H9 (cell line): ENCODE measurements around the gene RPS16. TPM values are rescaled to one million over a fixed set of nuclear protein-coding genes. Genes with fewer than 3 reads are reported as not detected.
"Not testable (repeated sequence)": the region's sequence is repeated elsewhere in the genome, so short reads cannot be mapped to it uniquely, and the experiment has no call there.

Experiments
- DNase-seq: peaks from one replicate; pipeline ENCODE4 v3.0.0-alpha.2; 2017
- H2AFZ ChIP-seq: one replicate; pipeline ENCODE4 v1.6.1; 2013; ENCODE audit warnings: mild to moderate bottlenecking, low read length, control low read depth, moderate library complexity
- H2AK5ac ChIP-seq: 2 replicates; pipeline ENCODE4 v1.6.1; 2013; ENCODE audit warnings: low read length, control low read depth, mixed read lengths; ENCODE audit not compliant: insufficient read length
- H2BK120ac ChIP-seq: one replicate; pipeline ENCODE4 v1.6.1; 2013; ENCODE audit warnings: low read depth, mild to moderate bottlenecking, low read length, control low read depth, inconsistent platforms; ENCODE audit not compliant: poor library complexity, severe bottlenecking
- H2BK12ac ChIP-seq: 2 replicates; pipeline ENCODE4 v1.6.1; 2013; ENCODE audit warnings: low read length, control low read depth, mixed read lengths, low read depth; ENCODE audit not compliant: insufficient read length
- H2BK15ac ChIP-seq: 2 replicates; pipeline ENCODE4 v1.6.1; 2013; ENCODE audit warnings: low read depth, low read length, control low read depth
- H2BK20ac ChIP-seq: one replicate; pipeline ENCODE4 v1.6.1; 2013; ENCODE audit warnings: low read depth, mild to moderate bottlenecking, low read length, control low read depth, inconsistent platforms; ENCODE audit not compliant: poor library complexity, severe bottlenecking
- H2BK5ac ChIP-seq: 2 replicates; pipeline ENCODE4 v1.6.1; 2013; ENCODE audit warnings: low read length, control low read depth, mixed read lengths; ENCODE audit not compliant: insufficient read length
- H3K14ac ChIP-seq: 2 replicates; pipeline ENCODE4 v1.6.1; 2013; ENCODE audit warnings: low read length, control low read depth; ENCODE audit not compliant: insufficient read depth
- H3K18ac ChIP-seq: 2 replicates; pipeline ENCODE4 v1.6.1; 2013; ENCODE audit warnings: low read depth, mild to moderate bottlenecking, mixed read lengths, low read length, control low read depth; ENCODE audit not compliant: insufficient read length
- H3K23ac ChIP-seq: 2 replicates; pipeline ENCODE4 v1.6.1; 2013; ENCODE audit warnings: low read length, control low read depth, mixed read lengths, low read depth; ENCODE audit not compliant: insufficient read length
- H3K23me2 ChIP-seq: 2 replicates; pipeline ENCODE4 v1.6.1; 2013; ENCODE audit warnings: low read depth, mild to moderate bottlenecking, mixed read lengths, low read length, control low read depth; ENCODE audit not compliant: insufficient read length, poor library complexity, severe bottlenecking
- H3K27ac ChIP-seq: 2 replicates; pipeline ENCODE4 v1.5.1; 2013; ENCODE audit warnings: low read length, control low read depth, mixed read lengths, low read depth; ENCODE audit not compliant: insufficient read length
- H3K27me3 ChIP-seq: 2 replicates; pipeline ENCODE4 v1.6.1; 2013; ENCODE audit warnings: low read length, control low read depth, inconsistent platforms; ENCODE audit not compliant: insufficient read depth
- H3K4ac ChIP-seq: 2 replicates; pipeline ENCODE4 v1.6.1; 2013; ENCODE audit warnings: low read depth, mild to moderate bottlenecking, control low read depth, inconsistent platforms, low read length, moderate library complexity
- H3K4me1 ChIP-seq: 2 replicates; pipeline ENCODE4 v1.6.1; 2013; ENCODE audit warnings: low read length, control low read depth, inconsistent platforms; ENCODE audit not compliant: insufficient read depth
- H3K4me2 ChIP-seq: 2 replicates; pipeline ENCODE4 v1.6.1; 2013; ENCODE audit warnings: low read length, control low read depth, mixed read lengths; ENCODE audit not compliant: insufficient read length, insufficient read depth
- H3K56ac ChIP-seq: 2 replicates; pipeline ENCODE4 v1.6.1; 2013; ENCODE audit warnings: low read depth, mild to moderate bottlenecking, mixed read lengths, low read length, control low read depth; ENCODE audit not compliant: insufficient read length
- H3K79me1 ChIP-seq: 2 replicates; pipeline ENCODE4 v1.6.1; 2013; ENCODE audit warnings: low read depth, mild to moderate bottlenecking, moderate library complexity, low read length, control low read depth, inconsistent platforms; ENCODE audit not compliant: insufficient read depth, poor library complexity, severe bottlenecking
- H3K79me2 ChIP-seq: 2 replicates; pipeline ENCODE4 v1.6.1; 2013; ENCODE audit warnings: low read length, control low read depth, inconsistent platforms; ENCODE audit not compliant: insufficient read depth
- H3K9ac ChIP-seq: 2 replicates; pipeline ENCODE4 v1.6.1; 2013; ENCODE audit warnings: low read length, control low read depth, mixed read lengths; ENCODE audit not compliant: insufficient read length; ENCODE audit errors: extremely low read depth
- H3K9me3 ChIP-seq: one replicate; pipeline ENCODE4 v1.6.1; 2013; ENCODE audit warnings: low read depth, low read length, inconsistent platforms; ENCODE audit not compliant: control insufficient read depth
- H3T11ph ChIP-seq: one replicate; pipeline ENCODE4 v1.6.1; 2013; ENCODE audit warnings: mild to moderate bottlenecking, low read length, control low read depth, inconsistent platforms
- H4K20me1 ChIP-seq: one replicate; pipeline ENCODE4 v1.6.1; 2013; ENCODE audit not compliant: control insufficient read depth, insufficient read length, insufficient read depth
- H4K5ac ChIP-seq: 2 replicates; pipeline ENCODE4 v1.6.1; 2013; ENCODE audit warnings: low read depth, mild to moderate bottlenecking, mixed read lengths, low read length, control low read depth; ENCODE audit not compliant: insufficient read length
- H4K8ac ChIP-seq: replicated peaks from 2 replicates; pipeline ENCODE4 v1.6.1; 2013; ENCODE audit warnings: low read length, control low read depth, mixed read lengths, low read depth; ENCODE audit not compliant: insufficient read length
- H4K91ac ChIP-seq: 2 replicates; pipeline ENCODE4 v1.6.1; 2013; ENCODE audit warnings: low read depth, mild to moderate bottlenecking, moderate library complexity, mixed read lengths, low read length, control low read depth; ENCODE audit not compliant: insufficient read length
- H3K27ac Mint-ChIP-seq, 3 experiments: 2 replicates in 2 of 3; 3 replicates in 1 of 3; pipeline ENCODE4 v1.8.0; 2020 to 2021; ENCODE audit warnings: mixed read lengths in 3 of 3, mild to moderate bottlenecking in 1 of 3, moderate library complexity in 1 of 3
- H3K27me3 Mint-ChIP-seq: 2 replicates; pipeline ENCODE4 v1.8.0; 2021; ENCODE audit warnings: low read depth, mild to moderate bottlenecking, moderate library complexity, mixed read lengths
- H3K36me3 Mint-ChIP-seq, 3 experiments: 2 replicates in 2 of 3; 3 replicates in 1 of 3; pipeline ENCODE4 v1.8.0; 2020 to 2021; ENCODE audit warnings: low read depth in 3 of 3, mixed read lengths in 3 of 3; ENCODE audit not compliant: insufficient read depth in 1 of 3
- H3K4me1 Mint-ChIP-seq, 2 experiments: 2 replicates each; pipeline ENCODE4 v1.8.0; 2020; ENCODE audit warnings: mixed read lengths in 2 of 2
- H3K4me3 Mint-ChIP-seq, 2 experiments: 2 replicates in 1 of 2; 3 replicates in 1 of 2; pipeline ENCODE4 v1.8.0; 2020 to 2021; ENCODE audit warnings: mild to moderate bottlenecking in 2 of 2, mixed read lengths in 2 of 2, moderate library complexity in 1 of 2
- H3K9me3 Mint-ChIP-seq, 2 experiments: 2 replicates in 1 of 2; 3 replicates in 1 of 2; pipeline ENCODE4 v1.8.0; 2020; ENCODE audit warnings: mild to moderate bottlenecking in 2 of 2, mixed read lengths in 2 of 2, moderate library complexity in 1 of 2
- WGBS: extraction: QIAGEN DNeasy Blood & Tissue Kit; methylation state at CpG from one replicate; pipeline ENCODE4 v1.1.7; 2013; ENCODE audit warnings: missing lambda C conversion rate, low lambda C conversion rate, mixed read lengths; ENCODE audit not compliant: insufficient read length; ENCODE audit errors: extremely low coverage; 5-methylcytosine and 5-hydroxymethylcytosine counted together
- total RNA-seq: library from RNA; stranded (reverse); gene quantifications from 2 replicates; pipeline ENCODE4 v1.2.1, GENCODE V29; 2021
- TF ChIP-seq, protein P1 (sequence below): fragments of 200-600 bp; sonication (generic); conservative IDR thresholded peaks from 3 replicates; pipeline ENCODE4 v1.8.0; 2021; ENCODE audit warnings: antibody characterized with exemption, mild to moderate bottlenecking

RPS16 gene
- total RNA-seq, 1 experiment from 2014 or later, result 2,711 TPM

DNA sequence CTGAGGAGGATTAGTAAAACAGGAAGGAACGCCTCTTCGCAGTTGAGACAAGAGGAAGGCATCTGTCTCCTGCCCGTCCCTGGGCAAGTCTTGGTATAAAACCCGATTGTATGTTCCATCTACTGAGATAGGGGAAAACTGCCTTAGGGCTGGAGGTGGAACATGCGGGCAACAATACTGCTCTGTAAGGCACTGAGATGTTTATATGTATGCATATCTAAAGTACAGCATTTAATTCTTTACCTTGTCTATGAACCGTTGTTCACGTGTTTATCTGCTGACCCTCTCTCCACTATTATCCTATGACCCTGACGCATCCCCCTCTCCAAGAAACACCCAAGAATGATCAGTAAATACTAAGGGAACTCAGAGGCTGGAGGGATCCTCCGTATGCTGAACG is 44.2 kb upstream of the RPS16 start:
- Mint-ChIP-seq H3K27me3 (no peaks in the 10 kb centered on the region), H3K4me1 (peaks cover 17 to 21% of the 10 kb centered on the region in 2 experiments), H3K27ac (peak overlapping the region in 2 of 3 experiments; percentile 88 to 95; a peak in 5 of 7 replicates), H3K4me3 (peak overlapping the region; percentile 95 to 97), H3K9me3 (no peaks in the 10 kb centered on the region; a peak in 2 of 5 replicates), H3K36me3 (peaks cover 25 to 55% (median 50%) of the 10 kb centered on the region in 3 experiments; a peak in 6 of 7 replicates)
- no peak for DNase-seq
- Histone ChIP-seq H3K23me2 (peaks cover 10% of the 10 kb centered on the region), H4K91ac (no peak overlapping the region), H2BK20ac (no peak overlapping the region), H2BK5ac (no peak overlapping the region), H3K79me2 (peaks cover 12% of the 10 kb centered on the region), H2BK15ac (no peak overlapping the region), H2BK120ac (no peak overlapping the region), H3K27ac (no peak overlapping the region), H3K79me1 (peaks cover 12% of the 10 kb centered on the region), H3K27me3 (no peaks in the 10 kb centered on the region), H3K56ac (no peak overlapping the region), H2AFZ (no peak overlapping the region), H3K23ac (no peak overlapping the region), H3K4ac (no peak overlapping the region), H3T11ph (no peak overlapping the region), H3K4me2 (peak overlapping the region; percentile 30), H4K8ac (no peak overlapping the region), H3K9ac (no peak overlapping the region), H3K9me3 (no peaks in the 10 kb centered on the region), H3K18ac (no peak overlapping the region), H4K20me1 (no peaks in the 10 kb centered on the region), H4K5ac (no peak overlapping the region), H2AK5ac (no peak overlapping the region), H3K14ac (no peak overlapping the region), H3K4me1 (no peaks in the 10 kb centered on the region), H2BK12ac (no peak overlapping the region)
- WGBS, result no CpG with 5 or more reads among the region's 10 CpGs
- TF ChIP-seq, protein P1, sequence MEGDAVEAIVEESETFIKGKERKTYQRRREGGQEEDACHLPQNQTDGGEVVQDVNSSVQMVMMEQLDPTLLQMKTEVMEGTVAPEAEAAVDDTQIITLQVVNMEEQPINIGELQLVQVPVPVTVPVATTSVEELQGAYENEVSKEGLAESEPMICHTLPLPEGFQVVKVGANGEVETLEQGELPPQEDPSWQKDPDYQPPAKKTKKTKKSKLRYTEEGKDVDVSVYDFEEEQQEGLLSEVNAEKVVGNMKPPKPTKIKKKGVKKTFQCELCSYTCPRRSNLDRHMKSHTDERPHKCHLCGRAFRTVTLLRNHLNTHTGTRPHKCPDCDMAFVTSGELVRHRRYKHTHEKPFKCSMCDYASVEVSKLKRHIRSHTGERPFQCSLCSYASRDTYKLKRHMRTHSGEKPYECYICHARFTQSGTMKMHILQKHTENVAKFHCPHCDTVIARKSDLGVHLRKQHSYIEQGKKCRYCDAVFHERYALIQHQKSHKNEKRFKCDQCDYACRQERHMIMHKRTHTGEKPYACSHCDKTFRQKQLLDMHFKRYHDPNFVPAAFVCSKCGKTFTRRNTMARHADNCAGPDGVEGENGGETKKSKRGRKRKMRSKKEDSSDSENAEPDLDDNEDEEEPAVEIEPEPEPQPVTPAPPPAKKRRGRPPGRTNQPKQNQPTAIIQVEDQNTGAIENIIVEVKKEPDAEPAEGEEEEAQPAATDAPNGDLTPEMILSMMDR, result no peak

DNA sequence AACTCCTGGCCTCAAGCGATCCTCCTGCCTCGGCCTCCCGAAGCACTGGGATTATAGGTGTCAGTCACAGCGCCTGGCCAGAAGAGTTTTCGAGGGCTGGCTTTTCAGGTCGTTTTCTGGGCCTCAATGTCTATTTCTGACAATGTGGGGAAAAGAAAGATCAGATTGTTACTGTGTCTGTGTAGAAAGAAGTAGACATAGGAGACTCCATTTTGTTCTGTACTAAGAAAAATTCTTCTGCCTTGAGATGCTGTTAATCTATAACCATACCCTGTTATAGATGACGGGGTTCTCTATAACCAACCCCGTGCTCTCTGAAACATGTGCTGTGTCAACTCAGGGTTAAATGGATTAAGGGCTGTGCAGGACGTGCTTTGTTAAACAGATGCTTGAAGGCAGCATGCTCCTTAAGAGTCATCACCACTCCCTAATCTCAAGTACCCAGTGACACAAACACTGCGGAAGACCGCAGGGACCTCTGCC is 43.6 kb upstream of the RPS16 start:
- Histone ChIP-seq H3K79me2 (peaks cover 12% of the 10 kb centered on the region), H3K79me1 (peaks cover 12% of the 10 kb centered on the region)
- H3K27me3 ChIP-seq, H4K5ac ChIP-seq, H2AK5ac ChIP-seq, H3T11ph ChIP-seq, H4K20me1 ChIP-seq, H3K4me2 ChIP-seq, H3K23me2 ChIP-seq, H2BK120ac ChIP-seq, H3K9ac ChIP-seq, H3K23ac ChIP-seq, H3K56ac ChIP-seq, H4K91ac ChIP-seq, H3K14ac ChIP-seq, H4K8ac ChIP-seq, H3K4ac ChIP-seq, H3K27ac ChIP-seq, H2BK20ac ChIP-seq, H2BK5ac ChIP-seq, H3K9me3 Mint-ChIP-seq, H2BK12ac ChIP-seq, DNase-seq, H3K4me1 ChIP-seq, H2BK15ac ChIP-seq, H3K27me3 Mint-ChIP-seq, H2AFZ ChIP-seq, H3K18ac ChIP-seq, H3K9me3 ChIP-seq: not testable (repeated sequence)
- Mint-ChIP-seq H3K36me3 (peaks cover 30 to 55% (median 52%) of the 10 kb centered on the region in 3 experiments; a peak in 6 of 7 replicates), H3K4me3 (peak overlapping the region in 1 of 2 experiments; percentile 97; a peak in 3 of 5 replicates), H3K27ac (peak overlapping the region in 2 of 3 experiments; percentile 88 to 95; a peak in 4 of 7 replicates), H3K4me1 (peaks cover 17 to 26% of the 10 kb centered on the region in 2 experiments)
- no CpG with 5 or more reads among the region's 11 CpGs for WGBS
